PC-9 (cell line): ENCODE data around the gene NPC2. TPM values are rescaled to one million over a fixed set of nuclear protein-coding genes. Genes with fewer than 3 reads are reported as not detected.

Experiments
- BruUV-seq: library from RNA; stranded (reverse); fragments of 400-500 nt; replicated peaks from 2 replicates; lab custom pipeline; 2021; lab: Mats Ljungman, UMichigan
- CTCF ChIA-PET: fragments of 300-600 bp; sonication (Branson Sonifier 250); formaldehyde crosslinking; loops from one replicate; lab custom pipeline; 2022; ENCODE audit warnings: antibody characterized with exemption; lab: Charles Lee
- POLR2A ChIA-PET: fragments of 300-600 bp; sonication (Branson Sonifier 250); formaldehyde crosslinking; loops from one replicate; lab custom pipeline; 2022; ENCODE audit warnings: antibody characterized with exemption; ENCODE audit not compliant: unreplicated experiment; lab: Charles Lee
- DNase-seq, 2 experiments: peaks; one replicate each; pipeline versions ENCODE4 v3.0.0 to v3.0.0-alpha.2; 2015 to 2022; ENCODE audit warnings: mixed read lengths in 1 of 2
- H2AFZ ChIP-seq: fragments of 200-600 bp; sonication (generic); 2 replicates; pipeline ENCODE4 v1.8.1; 2017; ENCODE audit warnings: antibody characterized with exemption
- H3F3A ChIP-seq: fragments of 200-600 bp; sonication (generic); 2 replicates; pipeline ENCODE4 v1.8.1; 2017; ENCODE audit warnings: antibody characterized with exemption, mild to moderate bottlenecking, low read depth; ENCODE audit not compliant: insufficient read depth
- H3K27ac ChIP-seq: fragments of 200-600 bp; sonication (generic); 2 replicates; pipeline ENCODE4 v1.6.1; 2016; ENCODE audit warnings: mixed run types
- H3K27me3 ChIP-seq: fragments of 200-600 bp; sonication (generic); 2 replicates; pipeline ENCODE4 v1.6.1; 2016; ENCODE audit warnings: low read depth, mixed run types; ENCODE audit not compliant: insufficient read depth
- H3K36me3 ChIP-seq: fragments of 200-600 bp; sonication (generic); 2 replicates; pipeline ENCODE4 v1.6.1; 2016; ENCODE audit warnings: low read depth, mixed run types
- H3K4me1 ChIP-seq: fragments of 200-600 bp; sonication (generic); replicated peaks from 2 replicates; pipeline ENCODE4 v1.6.1; 2016; ENCODE audit warnings: mixed run types; ENCODE audit not compliant: insufficient read depth
- H3K4me2 ChIP-seq: fragments of 200-600 bp; sonication (generic); 2 replicates; pipeline ENCODE4 v1.6.1; 2017; ENCODE audit warnings: mixed run types
- H3K4me3 ChIP-seq: fragments of 200-600 bp; sonication (generic); 2 replicates; pipeline ENCODE4 v1.6.1; 2016; ENCODE audit warnings: mixed run types
- H3K79me2 ChIP-seq: fragments of 200-600 bp; sonication (generic); 2 replicates; pipeline ENCODE4 v1.6.1; 2017; ENCODE audit warnings: low read depth, mixed run types
- H3K9me2 ChIP-seq: fragments of 200-600 bp; sonication (generic); 2 replicates; pipeline ENCODE4 v1.8.1; 2017; ENCODE audit warnings: mild to moderate bottlenecking; ENCODE audit not compliant: insufficient read depth
- H3K9me3 ChIP-seq: fragments of 200-600 bp; sonication (generic); 2 replicates; pipeline ENCODE4 v1.8.1; 2016; ENCODE audit warnings: low read depth; ENCODE audit not compliant: insufficient read depth
- H4K20me1 ChIP-seq: fragments of 200-600 bp; sonication (generic); 2 replicates; pipeline ENCODE4 v1.8.1; 2017; ENCODE audit not compliant: insufficient read depth
- CTCF ChIP-seq: fragments of 200-600 bp; sonication (generic); conservative IDR thresholded peaks from 2 replicates; pipeline ENCODE4 v1.6.1; 2017; ENCODE audit warnings: mixed run types, antibody characterized with exemption, mild to moderate bottlenecking, moderate library complexity
- EZH2 ChIP-seq: fragments of 200-600 bp; sonication (generic); IDR thresholded peaks from 2 replicates; pipeline ENCODE4 v1.8.0; 2017; ENCODE audit warnings: antibody characterized with exemption, low read depth
- intact Hi-C: fragments of 100-400 bp; cut with micrococcal nuclease; formaldehyde crosslinking; loops from one replicate; pipeline ENCODE4 v1.10.0; 2022; ENCODE audit not compliant: unreplicated experiment
- total RNA-seq: library from RNA; stranded (reverse); gene quantifications from 2 replicates; pipeline ENCODE4 v1.2.3, GENCODE V29; 2021

Gene NPC2
- total RNA-seq, 1 experiment from 2014 or later = 1,010 TPM

DNA sequence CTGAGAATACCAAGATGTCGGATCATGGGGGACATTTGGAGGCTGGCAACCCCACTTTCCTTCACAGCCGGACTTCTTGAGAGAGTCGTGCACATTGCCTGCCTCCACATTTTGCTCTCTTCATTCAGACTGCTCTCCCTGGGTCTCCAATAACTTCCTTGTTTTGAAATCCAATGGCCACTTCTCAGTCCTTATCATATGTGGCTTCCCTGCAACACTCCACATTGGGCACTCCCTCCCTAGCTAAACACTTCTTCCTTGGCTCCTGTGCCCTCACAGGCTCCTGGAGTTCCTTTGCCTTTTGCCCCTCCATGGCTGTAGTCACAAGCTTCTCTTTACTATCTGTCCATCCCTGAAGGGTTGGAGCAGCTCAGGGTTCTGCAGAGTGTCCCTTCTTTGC, 30.1 kb downstream of the NPC2 start:
- H2AFZ ChIP-seq = no peak overlapping the region
- TF ChIP-seq EZH2 (no peak), CTCF (no peak)
- no peaks in the 10 kb centered on the region for H3K27me3 ChIP-seq
- no TSS peak for BruUV-seq
- H3K27ac ChIP-seq = no peak overlapping the region
- no peaks in the 10 kb centered on the region for H3K4me1 ChIP-seq
- no peaks in the 10 kb centered on the region for H3K9me3 ChIP-seq
- no peaks in the 10 kb centered on the region for H3K79me2 ChIP-seq
- H3K9me2 ChIP-seq = no peaks in the 10 kb centered on the region
- no peak overlapping the region for H3K4me3 ChIP-seq
- no peaks in the 10 kb centered on the region for H4K20me1 ChIP-seq
- CTCF ChIA-PET = interaction anchor here (0.5 to 0.6 kb wide), 2 partner anchors 75 to 415 kb away, joined by 3 to 5 read pairs; no protein-coding TSS in a partner anchor
- intact Hi-C loops = no loop called here
- no peak for DNase-seq
- POLR2A ChIA-PET = no interaction called here
- no peaks in the 10 kb centered on the region for H3K36me3 ChIP-seq
- H3K4me2 ChIP-seq = no peak overlapping the region
- no peaks in the 10 kb centered on the region for H3F3A ChIP-seq

- no TSS peak for BruUV-seq
- ChIA-PET POLR2A (no interaction called here), CTCF (interaction anchor here (0.6 kb wide), 1 partner anchor 345 kb away, joined by 3 read pairs; no protein-coding TSS in a partner anchor)
- H3K79me2 ChIP-seq = no peaks in the 10 kb centered on the region
- H3K4me2 ChIP-seq = no peak overlapping the region
- H2AFZ ChIP-seq = no peak overlapping the region
- no peaks in the 10 kb centered on the region for H3K36me3 ChIP-seq
- H3K9me2 ChIP-seq = no peaks in the 10 kb centered on the region
- TF ChIP-seq CTCF (no peak), EZH2 (no peak)
- intact Hi-C loops = no loop called here
- H3K27ac ChIP-seq = no peak overlapping the region
- no peaks in the 10 kb centered on the region for H3K9me3 ChIP-seq
- no peaks in the 10 kb centered on the region for H3K27me3 ChIP-seq
- H4K20me1 ChIP-seq = no peaks in the 10 kb centered on the region
- H3K4me3 ChIP-seq = no peak overlapping the region
- peaks cover 1% of the 10 kb centered on the region for H3K4me1 ChIP-seq
- no peak for DNase-seq
- H3F3A ChIP-seq = peaks cover under 1% of the 10 kb centered on the region; the same call in 1 of the 2 replicates
These were observed 33.1 kb downstream of the NPC2 start for GRCh38 chr14:74459976-74460375.

DNA sequence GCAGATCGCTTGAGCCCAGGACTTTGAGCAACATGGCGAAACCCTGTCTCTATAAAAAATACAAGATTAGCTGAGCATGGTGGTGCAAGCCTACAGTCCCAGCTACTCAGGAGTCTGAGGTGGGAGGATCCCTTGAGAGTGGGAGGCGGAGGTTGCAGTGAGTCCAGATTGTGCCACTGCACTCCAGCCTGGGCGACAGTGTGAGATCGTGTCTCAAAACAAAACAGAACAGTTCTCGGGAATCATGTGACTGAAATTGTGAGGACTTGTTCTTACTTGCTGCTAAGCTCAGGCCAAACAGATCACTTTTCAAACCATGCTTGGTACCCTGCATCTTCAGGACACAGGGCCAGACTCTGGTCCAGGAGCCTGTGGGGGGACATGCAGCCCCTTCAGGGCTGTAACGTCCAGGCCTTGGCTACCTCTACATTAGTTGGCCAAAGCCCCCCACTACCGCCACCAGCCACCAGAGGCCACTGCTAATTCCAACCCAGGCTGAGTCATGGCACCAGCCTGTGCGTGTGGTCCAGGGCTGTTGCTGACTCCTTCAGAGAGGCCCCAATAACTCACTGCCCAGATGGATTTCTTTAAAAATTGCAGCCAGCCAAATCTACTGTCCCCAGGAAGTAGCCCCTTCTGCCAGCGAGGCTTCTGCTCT, 33.7 kb downstream of the NPC2 start:
- Histone ChIP-seq H3K27ac (no peak overlapping the region), H2AFZ (no peak overlapping the region), H4K20me1 (no peaks in the 10 kb centered on the region), H3K4me2 (no peak overlapping the region), H3F3A (peaks cover 6% of the 10 kb centered on the region; the same call in 1 of the 2 replicates), H3K9me2 (no peaks in the 10 kb centered on the region), H3K9me3 (peaks cover 4% of the 10 kb centered on the region; the same call in 1 of the 2 replicates), H3K27me3 (no peaks in the 10 kb centered on the region), H3K79me2 (no peaks in the 10 kb centered on the region), H3K36me3 (no peaks in the 10 kb centered on the region), H3K4me1 (peaks cover 7% of the 10 kb centered on the region), H3K4me3 (no peak overlapping the region)
- TF ChIP-seq CTCF (peak; percentile 72), EZH2 (no peak)
- ChIA-PET POLR2A (interaction anchor here (0.6 kb wide), 2 partner anchors 18 to 19 kb away, joined by 3 to 7 read pairs; no protein-coding TSS in a partner anchor), CTCF (interaction anchor here (0.6 to 2.0 kb wide), 2 partner anchors 31 to 346 kb away, joined by 3 to 6 read pairs; no protein-coding TSS in a partner anchor)
- BruUV-seq = no TSS peak
- intact Hi-C loops = no loop called here
- peak in 1 of 2 experiments; percentile 65 for DNase-seq
